GM18526 (cell line): Measurements from ENCODE around the gene CACNA1I.

ENCODE experiments used
- POLR2A ChIP-seq: IDR thresholded peaks from 3 replicates; pipeline ENCODE4 v1.6.1; 2011; ENCODE audit not compliant: insufficient read length; ENCODE audit errors: extremely low read depth

CACNA1I gene

DNA sequence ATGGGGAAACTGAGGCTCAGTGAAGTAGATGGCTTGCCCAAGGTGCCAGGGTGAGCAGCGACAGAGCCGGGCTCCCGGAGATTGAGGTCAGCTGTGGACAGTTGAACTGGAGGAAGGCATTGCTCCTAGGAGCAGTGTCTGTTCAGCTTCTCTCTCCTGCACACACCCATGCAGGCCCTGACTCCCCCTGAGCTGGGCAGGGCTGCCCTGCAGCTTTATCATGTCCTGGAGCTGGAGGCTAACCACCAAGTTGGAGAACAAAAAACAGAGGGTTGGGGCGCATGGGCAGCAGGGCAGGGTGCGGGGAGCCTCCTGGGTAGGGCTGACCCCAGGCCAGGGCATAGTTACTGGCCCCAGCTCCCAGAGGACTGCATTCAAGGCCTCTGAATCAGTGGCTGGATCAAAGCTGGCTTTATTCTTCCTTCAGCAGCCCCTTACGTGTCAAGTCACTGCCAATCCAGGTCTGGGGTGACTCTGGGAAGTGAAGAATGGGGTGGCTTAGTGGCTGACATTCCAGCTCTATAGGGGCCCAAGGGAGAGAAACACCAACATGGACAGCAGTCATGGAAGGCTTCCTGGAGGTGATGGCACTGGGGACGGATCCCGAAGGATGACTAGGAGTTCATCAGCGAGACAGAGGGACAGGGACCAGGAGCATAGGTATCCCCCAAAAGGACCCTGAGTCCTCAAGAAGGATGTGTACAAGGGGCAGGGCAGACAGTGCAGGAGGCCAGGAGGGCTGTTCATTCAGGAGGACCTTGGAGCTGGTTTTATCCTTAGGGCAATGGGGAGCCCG is 83.8 kb downstream of the CACNA1I start:
- no peak for TF ChIP-seq POLR2A

DNA sequence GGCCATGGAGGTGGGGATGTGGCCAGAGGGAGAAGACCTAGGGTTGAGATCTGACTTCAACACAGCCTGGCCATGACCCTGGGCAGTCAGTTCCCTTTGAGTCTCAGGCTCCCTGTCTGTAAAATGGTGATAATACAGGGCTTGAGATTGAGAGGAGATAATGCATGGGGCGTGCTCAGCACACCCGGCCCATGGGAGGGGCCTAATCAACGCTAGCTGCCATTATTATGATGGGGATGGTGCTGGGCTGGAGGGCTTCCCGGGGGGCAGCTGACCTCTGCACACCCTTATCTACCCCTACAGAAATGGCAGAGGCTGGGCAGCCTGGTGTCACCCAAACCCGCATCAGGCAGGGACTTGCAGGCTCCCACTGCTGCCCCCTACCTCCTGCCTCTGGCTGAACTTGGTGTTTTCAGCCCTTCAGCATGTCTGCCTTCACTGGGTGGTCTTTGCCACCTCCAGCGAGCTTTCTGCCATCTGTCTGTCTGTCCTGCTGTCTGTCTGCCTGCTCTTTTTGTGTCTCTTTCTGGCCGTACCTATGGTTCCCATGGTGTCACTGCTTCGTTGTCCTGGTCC is 84.5 kb downstream of the CACNA1I start:
- TF ChIP-seq POLR2A, result no peak

DNA sequence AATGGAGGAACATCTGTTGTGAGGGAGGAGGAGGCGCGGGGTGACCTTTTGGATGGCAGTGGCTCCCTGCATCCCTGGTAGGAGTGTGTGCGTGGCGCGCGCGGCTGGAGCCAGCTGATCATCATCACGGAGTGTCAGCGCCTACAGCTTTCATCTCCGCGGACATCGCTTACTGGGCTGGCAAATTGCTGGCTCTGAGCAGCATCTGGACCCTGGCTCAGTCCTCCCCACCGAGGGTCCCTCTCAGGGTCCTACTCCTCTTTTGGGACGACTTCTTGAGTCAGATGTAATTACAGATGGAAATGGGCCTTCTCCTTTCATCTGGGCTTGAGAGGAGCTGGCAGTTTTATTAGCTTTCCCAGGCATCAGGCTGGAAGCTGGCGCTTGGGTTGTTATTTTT is 85.3 kb downstream of the CACNA1I start:
- TF ChIP-seq POLR2A, result no peak

DNA sequence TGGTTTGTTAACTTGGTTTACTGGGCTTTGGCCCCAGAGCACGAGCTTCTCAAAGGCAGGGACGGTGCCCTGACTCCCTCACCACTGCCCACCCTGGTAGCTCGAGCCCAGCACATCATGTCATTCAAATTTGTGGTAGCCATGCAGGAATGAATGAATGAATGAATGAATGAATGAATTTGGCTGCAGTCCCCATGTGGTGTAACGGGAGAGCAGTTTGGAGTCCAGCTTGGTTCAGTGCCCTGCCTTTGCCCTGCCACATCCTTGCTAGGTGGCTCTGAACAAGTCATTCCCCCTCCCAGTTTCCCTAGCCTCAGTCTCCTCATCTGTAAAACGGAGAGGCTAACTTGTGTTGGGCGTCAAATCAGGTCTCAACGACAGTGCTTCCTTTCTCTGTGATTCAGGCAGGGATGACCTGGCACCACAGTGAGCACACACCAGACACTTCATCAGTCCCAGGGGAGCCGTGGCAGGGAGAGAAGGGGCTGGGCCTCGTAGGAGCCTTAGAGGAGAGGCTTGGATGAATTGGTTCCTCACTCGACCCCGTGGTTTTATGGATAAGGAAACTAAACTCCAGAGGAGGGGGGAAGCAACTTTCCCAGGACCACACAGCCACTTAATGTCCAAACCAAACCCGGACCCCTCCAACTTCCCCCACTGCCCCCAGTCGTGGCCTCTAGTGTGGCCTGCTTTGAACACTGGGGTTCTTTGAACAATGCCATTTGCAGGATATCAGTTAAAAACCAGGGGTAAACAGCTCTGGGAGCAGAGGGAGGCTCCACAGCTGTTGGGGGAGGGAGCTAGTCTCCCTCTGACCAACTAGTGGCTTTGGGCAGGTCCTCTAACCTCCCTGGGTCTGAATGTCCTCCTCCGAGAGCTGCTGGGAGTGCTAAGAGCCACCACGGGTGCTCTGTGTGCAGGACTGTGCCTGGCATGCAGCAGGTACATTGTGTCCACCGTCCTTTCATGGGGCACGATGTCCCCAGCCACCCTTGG is 86.2 kb downstream of the CACNA1I start:
- no peak for TF ChIP-seq POLR2A

DNA sequence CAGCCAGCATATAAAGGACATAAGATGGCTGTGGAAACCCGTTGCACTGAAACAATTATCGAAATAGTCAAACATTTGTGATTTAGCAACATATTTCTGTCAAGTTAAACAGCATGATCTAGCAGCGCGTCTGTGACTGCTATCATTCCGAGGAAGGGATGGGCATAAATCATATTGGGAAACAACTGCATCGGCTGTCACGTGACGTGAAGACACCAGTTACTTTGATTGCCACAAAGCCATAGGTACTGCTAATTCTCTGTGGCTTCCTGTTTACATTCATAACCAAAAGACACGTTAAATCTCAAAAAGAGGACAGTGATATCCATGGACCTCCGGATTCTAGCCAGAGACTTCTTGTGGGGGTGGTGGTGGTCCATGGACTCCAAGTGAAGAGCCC is 87.8 kb downstream of the CACNA1I start:
- TF ChIP-seq POLR2A, result no peak

DNA sequence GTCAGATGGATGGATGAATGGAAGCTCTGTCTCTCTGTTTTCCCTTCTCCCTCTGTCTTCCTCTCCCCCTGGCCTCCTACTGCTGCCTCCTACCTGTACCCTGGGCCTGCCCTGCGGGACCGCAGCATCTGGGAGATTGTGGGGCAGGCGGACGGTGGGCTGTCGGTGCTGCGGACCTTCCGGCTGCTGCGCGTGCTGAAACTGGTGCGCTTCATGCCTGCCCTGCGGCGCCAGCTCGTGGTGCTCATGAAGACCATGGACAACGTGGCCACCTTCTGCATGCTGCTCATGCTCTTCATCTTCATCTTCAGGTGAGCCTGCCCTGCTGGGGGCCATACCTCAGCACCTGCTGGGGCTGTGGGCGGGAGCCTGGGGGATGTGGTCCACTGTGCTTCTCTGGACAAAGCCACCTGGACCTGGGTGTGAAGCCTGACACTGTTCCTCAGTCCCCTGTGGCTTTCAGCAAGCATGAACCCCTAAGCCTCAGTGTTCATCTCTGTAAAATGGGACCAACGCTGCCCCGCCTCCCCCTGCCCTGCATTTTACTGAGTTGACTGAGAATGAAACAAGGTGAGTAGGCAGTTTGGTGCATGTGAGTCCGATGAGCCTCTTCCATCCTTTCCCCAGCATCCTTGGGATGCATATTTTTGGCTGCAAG is 88.4 kb downstream of the CACNA1I start:
- TF ChIP-seq POLR2A, result no peak

DNA sequence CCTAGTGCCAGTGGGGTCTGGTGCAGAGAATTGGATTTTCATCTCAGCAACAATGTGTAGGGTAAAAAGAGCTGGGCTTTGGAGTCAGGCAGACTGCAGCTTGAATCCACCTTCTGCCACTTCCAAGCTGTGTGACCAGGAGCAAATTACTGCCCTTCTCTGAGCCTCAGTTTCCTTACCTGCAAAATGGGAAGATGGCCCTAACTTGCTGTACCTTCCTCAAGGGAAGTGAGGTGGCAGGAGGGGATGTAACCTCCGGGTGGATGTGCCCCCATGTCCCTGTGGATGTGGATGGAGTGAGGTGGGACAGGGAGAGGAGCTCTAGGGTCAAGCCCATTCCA is 90.9 kb downstream of the CACNA1I start:
- TF ChIP-seq POLR2A, result no peak

DNA sequence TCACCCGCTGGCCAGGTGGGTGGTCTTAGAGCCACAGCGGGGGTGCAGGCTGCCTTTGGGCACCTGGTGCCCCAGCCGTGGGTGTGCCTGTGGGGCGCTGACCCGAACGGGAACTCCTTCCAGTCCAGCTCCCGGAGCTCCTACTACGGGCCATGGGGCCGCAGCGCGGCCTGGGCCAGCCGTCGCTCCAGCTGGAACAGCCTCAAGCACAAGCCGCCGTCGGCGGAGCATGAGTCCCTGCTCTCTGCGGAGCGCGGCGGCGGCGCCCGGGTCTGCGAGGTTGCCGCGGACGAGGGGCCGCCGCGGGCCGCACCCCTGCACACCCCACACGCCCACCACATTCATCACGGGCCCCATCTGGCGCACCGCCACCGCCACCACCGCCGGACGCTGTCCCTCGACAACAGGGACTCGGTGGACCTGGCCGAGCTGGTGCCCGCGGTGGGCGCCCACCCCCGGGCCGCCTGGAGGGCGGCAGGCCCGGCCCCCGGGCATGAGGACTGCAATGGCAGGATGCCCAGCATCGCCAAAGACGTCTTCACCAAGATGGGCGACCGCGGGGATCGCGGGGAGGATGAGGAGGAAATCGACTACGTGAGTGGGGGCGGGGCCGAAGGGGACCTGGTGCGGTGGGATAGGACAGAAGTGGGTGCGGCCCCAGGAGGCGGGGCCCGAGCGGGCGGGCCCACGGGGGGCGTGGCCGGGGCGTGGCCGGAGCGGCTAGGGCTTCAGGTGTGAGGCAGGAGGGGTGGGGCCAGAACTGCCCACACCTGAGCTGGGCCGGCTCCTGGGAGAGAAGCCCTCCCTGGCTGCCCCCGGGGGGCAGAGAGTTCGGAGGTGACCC is 91.5 kb downstream of the CACNA1I start:
- TF ChIP-seq POLR2A, result no peak

DNA sequence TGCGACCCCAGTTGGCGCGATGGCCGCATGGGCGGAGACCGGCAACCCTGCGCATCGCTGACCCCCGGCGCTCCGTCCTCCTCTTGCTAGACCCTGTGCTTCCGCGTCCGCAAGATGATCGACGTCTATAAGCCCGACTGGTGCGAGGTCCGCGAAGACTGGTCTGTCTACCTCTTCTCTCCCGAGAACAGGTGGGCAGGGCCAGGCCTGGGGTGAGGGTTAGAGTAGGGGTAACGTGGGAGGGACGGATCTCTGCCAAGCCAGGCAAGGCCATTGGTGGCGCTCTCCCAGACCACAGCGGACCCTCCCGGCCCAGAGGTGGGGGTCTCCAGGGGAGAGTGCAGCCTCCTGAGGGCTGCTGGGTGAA is 92.1 kb downstream of the CACNA1I start:
- no peak for TF ChIP-seq POLR2A

DNA sequence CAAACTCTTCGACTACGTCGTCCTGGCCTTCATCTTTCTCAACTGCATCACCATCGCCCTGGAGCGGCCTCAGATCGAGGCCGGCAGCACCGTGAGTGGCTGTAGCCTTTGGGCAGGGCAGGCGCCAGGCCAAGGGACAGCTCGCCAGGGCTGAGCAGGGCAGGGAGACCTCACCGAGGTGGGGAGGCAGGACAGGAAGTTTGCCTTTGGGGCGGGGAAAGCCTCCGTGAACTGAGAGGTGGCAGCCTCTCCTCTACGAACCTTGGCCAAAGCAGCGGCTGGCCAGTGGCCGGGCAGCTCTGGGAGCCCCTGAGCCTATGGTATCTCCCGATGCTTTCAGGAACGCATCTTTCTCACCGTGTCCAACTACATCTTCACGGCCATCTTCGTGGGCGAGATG is 93.2 kb downstream of the CACNA1I start:
- no peak for TF ChIP-seq POLR2A

DNA sequence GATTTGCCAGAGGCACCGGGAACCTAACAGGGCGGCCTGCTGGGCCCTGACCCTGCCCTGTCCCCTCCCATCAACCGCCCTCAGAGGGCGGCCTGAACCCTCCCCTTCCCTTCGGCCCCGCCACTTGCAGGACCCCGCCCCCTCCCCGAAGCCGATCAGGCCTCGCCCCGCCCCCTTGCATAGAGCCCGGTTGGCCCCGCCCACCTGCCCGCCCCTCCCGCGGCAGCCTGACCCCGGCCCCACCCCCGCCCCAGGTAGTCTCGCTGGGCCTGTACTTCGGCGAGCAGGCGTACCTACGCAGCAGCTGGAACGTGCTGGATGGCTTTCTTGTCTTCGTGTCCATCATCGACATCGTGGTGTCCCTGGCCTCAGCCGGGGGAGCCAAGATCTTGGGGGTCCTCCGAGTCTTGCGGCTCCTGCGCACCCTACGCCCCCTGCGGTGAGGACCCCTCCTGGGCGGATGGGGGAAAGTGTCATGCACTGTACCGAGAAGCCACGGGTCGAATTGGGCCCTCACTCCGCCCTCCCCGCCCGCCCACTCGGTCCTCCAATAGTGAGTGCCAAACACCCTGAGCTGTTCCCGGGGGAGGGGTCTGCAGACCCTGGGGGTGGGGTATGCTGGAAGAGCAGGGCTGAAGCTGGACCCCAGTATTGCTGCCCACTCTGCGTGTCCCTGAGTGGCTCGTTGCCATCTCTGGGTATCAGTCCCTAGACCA is 94.1 kb downstream of the CACNA1I start:
- TF ChIP-seq POLR2A, result no peak

DNA sequence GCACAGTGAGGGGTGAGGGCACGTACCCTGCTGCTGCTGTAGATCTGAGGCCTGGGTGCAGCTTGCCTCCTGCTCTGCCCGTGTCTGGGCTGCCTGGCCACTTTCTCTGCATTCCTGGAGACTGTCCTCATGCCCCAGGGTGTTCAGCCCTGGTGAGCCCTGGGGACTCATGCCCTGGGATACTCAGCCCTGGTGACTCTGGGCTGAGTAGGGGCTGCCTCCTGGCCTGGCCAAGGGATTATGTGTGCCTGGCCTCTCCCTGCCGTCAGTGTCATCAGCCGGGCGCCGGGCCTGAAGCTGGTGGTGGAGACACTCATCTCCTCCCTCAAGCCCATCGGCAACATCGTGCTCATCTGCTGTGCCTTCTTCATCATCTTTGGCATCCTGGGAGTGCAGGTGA is 94.7 kb downstream of the CACNA1I start:
- TF ChIP-seq POLR2A, result no peak

DNA sequence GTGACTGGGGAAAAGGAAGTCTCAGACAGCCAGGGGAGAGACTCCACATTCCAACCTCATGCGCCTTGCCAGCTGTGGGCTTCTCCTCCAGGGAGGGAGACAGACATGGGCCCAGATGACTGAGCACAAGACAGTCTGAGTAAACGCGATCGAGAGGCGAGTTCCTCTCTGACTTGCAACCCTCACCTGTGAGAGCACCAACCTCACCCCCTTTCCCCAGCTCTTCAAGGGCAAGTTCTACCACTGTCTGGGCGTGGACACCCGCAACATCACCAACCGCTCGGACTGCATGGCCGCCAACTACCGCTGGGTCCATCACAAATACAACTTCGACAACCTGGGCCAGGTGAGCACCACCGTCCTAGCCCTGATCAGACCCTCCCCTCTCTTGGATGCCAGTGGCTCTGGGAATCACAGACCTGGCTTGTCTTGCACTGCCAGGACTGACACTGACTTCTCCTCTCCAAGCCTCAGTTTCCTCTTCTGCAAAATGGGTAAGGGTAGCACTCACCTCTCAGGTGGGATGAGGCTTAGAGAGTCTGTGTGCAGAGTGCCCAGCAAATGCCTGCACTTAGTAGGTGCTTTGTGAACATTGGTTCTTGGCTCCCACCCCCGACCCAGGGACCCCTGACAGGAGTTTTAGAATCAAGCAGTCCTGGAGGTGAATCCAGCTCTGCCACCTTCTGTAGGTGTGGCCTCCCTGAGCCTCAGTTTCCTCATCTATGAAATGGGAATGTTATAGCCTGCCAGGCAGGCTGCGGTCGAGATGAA is 95.3 kb downstream of the CACNA1I start:
- TF ChIP-seq POLR2A, result no peak
